GM18870 (cell line): ENCODE data around the gene EPB41L4A.
A peak's percentile ranks its signal among the peaks of the same experiment; 100 is the strongest.

Experiments
- ATAC-seq: cut with Tn5 transposase; IDR thresholded peaks from one replicate; pipeline ENCODE4 v1.9.1; 2021; ENCODE audit warnings: moderate library complexity; ENCODE audit not compliant: unreplicated experiment

Gene EPB41L4A

GRCh38 chr5:112356178-112356956 is 62.7 kb downstream of the EPB41L4A start:
- ATAC-seq = no peak

- no peak for ATAC-seq
These were observed 63.9 kb downstream of the EPB41L4A start for GRCh38 chr5:112355058-112355685.

DNA sequence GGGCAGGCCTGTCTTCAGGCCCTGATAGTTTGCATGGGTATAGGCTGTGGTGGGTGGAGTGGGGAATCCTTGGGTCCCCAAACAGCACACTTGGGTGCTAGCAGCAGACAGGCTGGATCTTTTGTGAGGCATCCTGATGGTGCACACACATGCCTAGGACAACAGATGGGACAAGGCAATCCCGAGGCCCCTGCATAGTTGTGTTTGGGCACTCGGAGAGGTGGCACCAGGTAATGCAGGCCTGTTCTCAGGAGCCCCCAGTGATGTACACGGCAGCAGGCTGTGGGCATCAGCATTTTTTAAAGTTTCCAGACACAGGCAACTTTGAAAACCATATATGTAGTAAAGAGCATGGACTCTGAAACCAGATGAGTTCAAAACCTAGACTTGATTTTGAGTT is 65.4 kb downstream of the EPB41L4A start:
- ATAC-seq = no peak

- no peak for ATAC-seq
These were observed 67.9 kb downstream of the EPB41L4A start for GRCh38 chr5:112351225-112351624.

- ATAC-seq = no peak
These were observed 68.5 kb downstream of the EPB41L4A start for GRCh38 chr5:112350626-112351025.

DNA sequence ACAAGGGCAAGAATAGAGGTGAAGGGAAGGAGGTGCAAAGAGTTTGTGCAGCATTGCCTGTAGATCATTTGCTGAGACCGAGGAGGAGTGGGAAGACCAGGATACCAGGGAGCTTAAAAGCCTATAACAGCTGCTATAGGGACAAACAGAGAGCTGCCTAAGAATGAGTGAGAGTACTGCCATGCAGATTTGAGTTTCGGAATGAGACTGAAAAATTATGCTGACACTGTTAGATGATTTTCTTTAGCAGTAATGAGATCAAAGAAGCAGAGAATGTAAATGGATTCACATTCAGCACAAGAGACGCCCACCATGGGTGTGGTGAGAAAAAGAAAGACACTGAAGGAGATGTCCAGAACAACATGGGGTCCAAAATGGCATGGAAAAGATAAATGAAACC is 69.7 kb downstream of the EPB41L4A start:
- no peak for ATAC-seq

DNA sequence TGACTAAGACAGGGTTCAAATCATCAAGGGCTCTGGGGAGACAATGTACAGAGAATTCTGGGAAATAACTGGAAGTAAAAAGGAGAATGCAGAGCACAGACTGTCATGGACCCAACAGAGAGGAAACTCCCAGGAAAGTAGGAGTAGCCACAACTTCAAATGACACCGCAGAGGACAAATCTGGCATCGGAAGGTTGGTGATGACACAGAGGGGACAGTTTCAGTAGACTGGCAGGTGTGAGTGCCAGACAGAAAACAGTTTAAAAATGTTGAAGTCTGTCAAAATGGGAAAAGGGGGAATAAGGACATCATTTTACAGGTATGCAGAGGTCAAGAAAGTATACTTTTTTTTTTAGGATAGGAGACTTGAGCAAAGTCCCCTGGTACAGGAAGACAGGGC is 70.2 kb downstream of the EPB41L4A start:
- ATAC-seq = no peak

- ATAC-seq = no peak
These were observed 70.7 kb downstream of the EPB41L4A start for GRCh38 chr5:112348387-112348786.

DNA sequence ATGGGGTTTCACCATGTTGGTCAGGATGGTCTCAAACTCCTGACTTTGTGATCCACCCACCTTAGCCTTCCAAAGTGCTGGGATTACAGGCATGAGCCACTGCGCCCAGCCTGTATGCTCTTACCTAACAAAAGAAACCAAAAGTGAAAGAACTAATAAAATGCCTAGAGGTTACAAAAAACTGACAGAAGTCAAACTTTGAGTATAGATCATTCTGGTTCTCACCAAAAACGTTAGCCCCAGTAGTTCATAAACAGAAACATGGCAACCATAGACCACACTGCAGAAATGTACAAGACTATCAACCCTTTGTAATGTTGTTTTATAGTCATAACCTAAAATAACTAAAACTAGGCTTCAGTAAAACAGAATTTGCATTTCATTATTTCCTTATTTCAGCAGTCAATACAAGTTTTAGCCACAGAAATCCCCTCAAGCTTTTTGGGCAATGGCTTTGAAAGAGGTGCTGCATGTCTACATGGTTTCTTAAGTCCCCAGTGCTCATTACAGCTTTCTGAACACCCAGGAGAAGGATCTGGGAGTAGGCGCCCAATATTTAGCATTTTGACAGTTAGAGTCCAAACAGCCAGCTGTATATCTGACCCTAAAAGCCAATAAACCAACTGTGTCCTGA is 72.5 kb downstream of the EPB41L4A start:
- peak; percentile 68 for ATAC-seq

DNA sequence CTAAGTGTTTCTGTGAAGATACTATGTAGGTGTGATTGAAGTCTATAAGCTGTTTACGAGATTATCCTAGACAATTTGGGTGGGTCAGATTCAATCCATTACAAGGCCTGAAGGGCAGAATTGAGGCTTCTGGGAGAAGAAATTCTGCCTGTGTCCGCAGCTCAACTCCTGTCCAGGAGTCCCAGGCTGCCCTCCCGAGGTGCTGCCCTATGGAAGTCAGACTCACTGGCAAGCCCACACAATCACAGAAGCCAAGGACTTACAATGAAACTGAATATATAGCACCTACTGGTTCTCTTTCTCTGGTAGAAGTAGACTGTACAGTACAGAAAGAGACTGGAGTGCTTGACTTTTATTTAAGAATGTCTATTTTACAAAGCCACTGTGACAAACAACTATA is 74.5 kb downstream of the EPB41L4A start:
- no peak for ATAC-seq

- ATAC-seq = no peak
These were observed 76.7 kb downstream of the EPB41L4A start for GRCh38 chr5:112342389-112342788.

DNA sequence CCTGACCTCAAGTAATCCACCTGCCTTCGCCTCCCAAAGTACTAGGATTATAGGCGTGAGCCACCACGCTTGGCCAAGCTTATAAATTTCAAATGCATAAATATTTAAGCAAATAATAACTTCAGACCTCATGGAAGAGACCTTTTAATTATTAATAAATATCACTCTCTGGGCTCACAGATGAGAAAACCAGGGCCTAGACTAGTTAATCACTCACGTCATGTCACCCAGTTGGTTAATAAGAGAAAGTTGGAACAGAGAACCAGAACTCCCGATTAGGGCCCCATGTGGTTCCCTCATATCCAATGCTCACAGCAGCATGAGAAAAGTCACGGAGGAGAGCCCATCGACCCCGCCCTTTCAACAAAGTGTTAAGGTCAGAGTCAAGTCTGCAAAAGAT is 79.3 kb downstream of the EPB41L4A start:
- ATAC-seq = no peak

DNA sequence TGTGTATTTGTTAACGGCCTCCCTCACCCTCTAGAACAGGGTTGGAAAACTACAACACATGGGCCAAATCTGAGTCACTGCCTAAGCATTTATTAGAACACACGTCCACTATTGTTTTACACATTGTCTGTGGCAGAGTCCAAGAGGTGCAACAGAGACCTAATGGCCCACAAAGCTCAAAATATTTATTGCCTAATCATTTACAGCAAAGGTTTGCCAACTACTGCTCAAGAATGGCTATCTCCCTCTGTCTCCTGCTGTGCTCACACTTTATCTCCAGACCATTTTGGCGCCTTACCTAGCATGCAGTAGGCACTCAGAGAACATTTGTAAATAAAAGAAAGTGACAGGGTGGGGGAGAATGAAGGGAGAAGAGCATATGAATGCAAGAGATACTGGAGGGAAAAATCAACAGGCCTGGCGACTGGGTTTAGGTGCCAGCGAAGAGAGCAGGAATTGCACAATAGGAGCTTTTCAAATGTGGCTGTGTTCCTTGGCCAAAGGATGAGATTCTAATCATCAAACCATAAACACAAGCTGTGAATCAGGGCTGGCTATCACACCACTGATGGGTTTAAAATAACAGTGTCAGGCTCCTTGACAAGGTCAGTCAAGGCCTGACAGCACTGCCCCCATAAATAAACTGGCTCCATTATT is 80.3 kb downstream of the EPB41L4A start:
- ATAC-seq = no peak

GRCh38 chr5:112333331-112333781 is 85.7 kb downstream of the EPB41L4A start:
- ATAC-seq = no peak

DNA sequence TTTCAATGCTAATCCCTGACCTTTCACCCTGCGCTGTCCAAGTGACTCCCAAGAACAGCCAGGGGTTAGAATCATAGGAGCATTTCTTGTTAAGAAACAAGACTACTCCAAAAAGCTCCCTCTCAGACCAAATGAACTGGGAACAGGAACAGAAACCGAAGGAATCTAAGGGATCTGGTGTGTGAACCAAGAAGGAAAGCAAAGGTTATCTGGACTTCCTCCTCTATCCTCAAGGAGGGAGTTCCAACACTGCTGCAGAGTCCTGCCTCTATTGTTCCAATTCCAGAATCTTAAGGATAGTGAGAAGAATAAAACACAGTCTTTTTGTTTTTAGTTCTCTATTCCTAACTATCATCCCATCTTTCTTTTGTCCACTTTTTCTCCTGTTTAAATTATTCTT is 87.2 kb downstream of the EPB41L4A start:
- ATAC-seq = no peak

GRCh38 chr5:112329419-112330090 is 89.5 kb downstream of the EPB41L4A start:
- ATAC-seq = peak; percentile 96

DNA sequence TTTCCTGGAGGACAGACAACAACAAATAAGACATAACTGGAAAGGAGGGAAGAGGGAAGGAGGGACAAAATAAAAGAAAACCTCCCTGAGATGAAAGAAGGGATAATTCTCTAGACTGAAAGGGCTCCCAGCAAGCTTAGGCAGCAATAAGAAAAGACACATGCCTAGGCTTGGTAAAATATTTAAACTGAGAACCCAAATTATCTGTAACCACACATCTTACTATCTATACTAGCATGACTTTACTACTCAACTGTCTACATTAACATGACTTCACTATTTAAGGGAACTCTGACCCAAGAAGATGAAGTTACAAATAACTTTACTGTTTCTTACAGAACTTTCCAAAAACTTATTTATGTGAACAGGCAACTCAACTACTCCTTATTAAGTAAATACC is 95.9 kb downstream of the EPB41L4A start:
- no peak for ATAC-seq

- ATAC-seq = no peak
These were observed 98.7 kb downstream of the EPB41L4A start for GRCh38 chr5:112320408-112320807.

- no peak for ATAC-seq
These were observed 100.7 kb downstream of the EPB41L4A start for GRCh38 chr5:112318346-112318745.

- no peak for ATAC-seq
These were observed 101.2 kb downstream of the EPB41L4A start for GRCh38 chr5:112317866-112318265.

- no peak for ATAC-seq
These were observed 102.3 kb downstream of the EPB41L4A start for GRCh38 chr5:112316731-112317130.
